H1 (cell line): ENCODE results near the gene H2BK1. TPM values are rescaled to one million over a fixed set of nuclear protein-coding genes. Genes with fewer than 3 reads are reported as not detected.

Source experiments
- CTCF ChIA-PET: fragments of 300-600 bp; sonication (Branson Sonifier 250); formaldehyde crosslinking; loops from one replicate; lab custom pipeline; 2021; ENCODE audit not compliant: partially characterized antibody; lab: Charles Lee
- POLR2A ChIA-PET: fragments of 300-600 bp; sonication (Branson Sonifier 250); formaldehyde crosslinking; loops from one replicate; lab custom pipeline; 2021; ENCODE audit warnings: inconsistent platforms; ENCODE audit not compliant: partially characterized antibody; lab: Charles Lee
- DNase-seq, 2 experiments: peaks; one replicate each; pipeline versions ENCODE4 v3.0.0 to v3.0.0-alpha.2; 2010 to 2022; ENCODE audit warnings: low spot score in 2 of 2, low read depth in 1 of 2, mixed read lengths in 1 of 2
- FAIRE-seq: peaks from 2 replicates; lab custom pipeline; 2011; peaks lifted over from hg19 to GRCh38; lab: Jason Lieb, UNC
- H2AFZ ChIP-seq: 2 replicates; pipeline ENCODE4 v1.8.1; 2012; ENCODE audit warnings: low read length, inconsistent platforms
- H2AK5ac ChIP-seq: 2 replicates; pipeline ENCODE4 v1.6.1; 2013; ENCODE audit warnings: low read depth, low read length
- H2BK120ac ChIP-seq: replicated peaks from 2 replicates; pipeline ENCODE3; 2013; ENCODE audit warnings: low read depth, low read length, inconsistent platforms
- H2BK12ac ChIP-seq: 2 replicates; pipeline ENCODE4 v1.6.1; 2013; ENCODE audit warnings: low read depth, low read length
- H2BK15ac ChIP-seq: 2 replicates; pipeline ENCODE4 v1.6.1; 2013; ENCODE audit warnings: low read length
- H2BK20ac ChIP-seq: 2 replicates; pipeline ENCODE4 v1.6.1; 2013; ENCODE audit warnings: low read length
- H2BK5ac ChIP-seq: 2 replicates; pipeline ENCODE4 v1.6.1; 2013; ENCODE audit warnings: low read depth, low read length
- H3K14ac ChIP-seq: 2 replicates; pipeline ENCODE4 v1.6.1; 2013; ENCODE audit warnings: inconsistent platforms; ENCODE audit not compliant: insufficient read length
- H3K18ac ChIP-seq: 2 replicates; pipeline ENCODE4 v1.6.1; 2013; ENCODE audit warnings: low read length; ENCODE audit errors: extremely low read depth
- H3K23ac ChIP-seq: 2 replicates; pipeline ENCODE4 v1.6.1; 2013; ENCODE audit warnings: inconsistent platforms; ENCODE audit not compliant: insufficient read length
- H3K23me2 ChIP-seq: 2 replicates; pipeline ENCODE4 v1.6.1; 2013; ENCODE audit warnings: low read depth, low read length
- H3K27ac ChIP-seq: 2 replicates; pipeline ENCODE4 v1.6.1; 2011; ENCODE audit warnings: low read depth, low read length, inconsistent platforms
- H3K27me3 ChIP-seq, 4 experiments: replicated peaks in 1 of 4; 1 replicate in 1 of 4; 2 replicates in 3 of 4; pipeline versions ENCODE4 v1.6.1 to v1.8.1; 2011 to 2013; ENCODE audit warnings: low read length in 3 of 4, mild to moderate bottlenecking in 3 of 4, inconsistent platforms in 2 of 4, mixed read lengths in 2 of 4, moderate library complexity in 1 of 4; ENCODE audit not compliant: control insufficient read depth in 3 of 4, insufficient read depth in 3 of 4; ENCODE audit errors: extremely low read depth in 1 of 4
- H3K36me3 ChIP-seq, 4 experiments: 2 replicates each; pipeline versions ENCODE4 v1.6.1 to v1.8.1; 2011 to 2013; ENCODE audit warnings: mild to moderate bottlenecking in 4 of 4, low read length in 3 of 4, moderate library complexity in 2 of 4, control low read depth in 1 of 4, inconsistent platforms in 1 of 4; ENCODE audit not compliant: insufficient read depth in 4 of 4, control insufficient read depth in 2 of 4
- H3K4ac ChIP-seq: replicated peaks from 2 replicates; pipeline ENCODE3; 2013; ENCODE audit warnings: low read length, low read depth, mixed read lengths, inconsistent platforms; ENCODE audit not compliant: insufficient read length
- H3K4me1 ChIP-seq, 4 experiments: replicated peaks in 1 of 4; 1 replicate in 1 of 4; 2 replicates in 3 of 4; pipeline versions ENCODE4 v1.6.1 to v1.8.1; 2011 to 2013; ENCODE audit warnings: low read length in 3 of 4, inconsistent platforms in 2 of 4, mixed read lengths in 1 of 4; ENCODE audit not compliant: insufficient read depth in 4 of 4, control insufficient read depth in 3 of 4
- H3K4me2 ChIP-seq, 2 experiments: 2 replicates each; pipeline versions ENCODE4 v1.6.1 to v1.8.1; 2011 to 2013; ENCODE audit warnings: low read depth in 2 of 2, low read length in 2 of 2, control low read depth in 1 of 2, inconsistent platforms in 1 of 2, mild to moderate bottlenecking in 1 of 2; ENCODE audit not compliant: insufficient read depth in 1 of 2
- H3K4me3 ChIP-seq, 4 experiments: fragments of 200-600, 300-600 bp in 1 of 4; sonication (generic), shearing (Covaris generic), sonication (Bioruptor Twin) in 1 of 4; 2 replicates each; pipeline versions ENCODE4 v1.5.1 to v1.8.1; 2011 to 2016; ENCODE audit warnings: low read length in 4 of 4, low read depth in 3 of 4, control low read depth in 2 of 4, inconsistent platforms in 2 of 4, mild to moderate bottlenecking in 2 of 4, mixed read lengths in 1 of 4, moderate library complexity in 1 of 4; ENCODE audit not compliant: insufficient read depth in 2 of 4; ENCODE audit errors: extremely low read depth in 1 of 4
- H3K56ac ChIP-seq: replicated peaks from 2 replicates; pipeline ENCODE3; 2013; ENCODE audit warnings: low read depth, mild to moderate bottlenecking, mixed read lengths, low read length, inconsistent platforms; ENCODE audit not compliant: insufficient read length
- H3K79me1 ChIP-seq: 2 replicates; pipeline ENCODE4 v1.6.1; 2013; ENCODE audit warnings: low read depth, low read length, control low read depth
- H3K79me2 ChIP-seq, 2 experiments: 2 replicates each; pipeline versions ENCODE4 v1.6.1 to v1.8.1; 2012 to 2013; ENCODE audit warnings: low read length in 2 of 2, mild to moderate bottlenecking in 2 of 2, inconsistent platforms in 1 of 2; ENCODE audit not compliant: insufficient read depth in 2 of 2, control insufficient read depth in 1 of 2
- H3K9ac ChIP-seq, 4 experiments: replicated peaks in 1 of 4; 1 replicate in 1 of 4; 2 replicates in 3 of 4; pipeline versions ENCODE4 v1.6.1 to v1.8.1; 2011 to 2013; ENCODE audit warnings: low read depth in 3 of 4, low read length in 3 of 4, control low read depth in 2 of 4, mild to moderate bottlenecking in 2 of 4, moderate library complexity in 2 of 4, inconsistent platforms in 1 of 4; ENCODE audit errors: extremely low read depth in 1 of 4
- H3K9me3 ChIP-seq, 2 experiments: 2 replicates each; pipeline versions ENCODE4 v1.6.1 to v1.8.1; 2012 to 2013; ENCODE audit warnings: mild to moderate bottlenecking in 2 of 2, moderate library complexity in 2 of 2, control low read depth in 1 of 2, inconsistent platforms in 1 of 2, low read depth in 1 of 2, low read length in 1 of 2, mixed read lengths in 1 of 2; ENCODE audit not compliant: insufficient read depth in 2 of 2
- H4K20me1 ChIP-seq, 2 experiments: replicated peaks in 1 of 2; 2 replicates each; pipeline versions ENCODE3 to v1.8.1; 2011 to 2013; ENCODE audit warnings: inconsistent platforms in 2 of 2, low read length in 2 of 2, mild to moderate bottlenecking in 1 of 2; ENCODE audit not compliant: insufficient read depth in 2 of 2, control insufficient read depth in 1 of 2
- H4K5ac ChIP-seq: 2 replicates; pipeline ENCODE4 v1.6.1; 2013; ENCODE audit warnings: low read length, low read depth, mixed read lengths, inconsistent platforms; ENCODE audit not compliant: insufficient read length
- H4K8ac ChIP-seq: 2 replicates; pipeline ENCODE4 v1.8.0; 2013; ENCODE audit warnings: mild to moderate bottlenecking, moderate library complexity, low read length, inconsistent platforms; ENCODE audit not compliant: insufficient read depth; ENCODE audit errors: extremely low read depth
- H4K91ac ChIP-seq: replicated peaks from 2 replicates; pipeline ENCODE3; 2013; ENCODE audit warnings: low read length, mixed read lengths, inconsistent platforms; ENCODE audit not compliant: insufficient read length
- BACH1 ChIP-seq: IDR thresholded peaks from 2 replicates; pipeline ENCODE4 v1.6.1; 2012; ENCODE audit warnings: low read length, improper control_type of control experiment
- CBX5 ChIP-seq: fragments of 300-800, 300-1000 bp; sonication (generic); IDR thresholded peaks from 2 replicates; pipeline ENCODE4 v1.7.1; 2016; ENCODE audit warnings: antibody characterized with exemption, low read length, low read depth
- CTBP2 ChIP-seq: IDR thresholded peaks from 2 replicates; pipeline ENCODE4 v1.7.0; 2011; ENCODE audit warnings: borderline replicate concordance, mild to moderate bottlenecking, moderate library complexity, mixed read lengths, low read length; ENCODE audit not compliant: insufficient read depth, insufficient read length
- SAP30 ChIP-seq: fragments of 300-600 bp; sonication (generic); IDR thresholded peaks from 2 replicates; pipeline ENCODE4 v1.7.1; 2012; ENCODE audit warnings: low read length, moderate library complexity, mild to moderate bottlenecking, inconsistent platforms; ENCODE audit not compliant: insufficient read depth, insufficient replicate concordance
- SP1 ChIP-seq: IDR thresholded peaks from 2 replicates; pipeline ENCODE4 v1.6.1; 2011; ENCODE audit warnings: low read depth, low read length
- SP2 ChIP-seq: IDR thresholded peaks from 2 replicates; pipeline ENCODE4 v1.6.1; 2012; ENCODE audit warnings: mild to moderate bottlenecking, low read length, inconsistent platforms
- WGBS, 2 experiments: shearing (Covaris generic) in 1 of 2; methylation state at CpG; one replicate each; pipeline versions ENCODE4 v1.1.6 to v1.1.7; 2013 to 2015; ENCODE audit warnings: low lambda C conversion rate in 2 of 2, mixed read lengths in 2 of 2, inconsistent platforms in 1 of 2, low coverage in 1 of 2, missing lambda C conversion rate in 1 of 2; ENCODE audit not compliant: insufficient replicate concordance in 2 of 2, insufficient coverage in 1 of 2, insufficient read length in 1 of 2; ENCODE audit errors: extremely low coverage in 1 of 2, missing lambda C conversion rate in 1 of 2; 5-methylcytosine and 5-hydroxymethylcytosine counted together
- polyA plus RNA-seq, 7 experiments: library from polyadenylated mRNA; depleted of rRNA in 3 of 7; stranded (reverse) in 5 of 7; unstranded in 2 of 7; fragments of >200 nt in 5 of 7; fragments of 200-250 nt in 2 of 7; gene quantifications; 1 replicate in 5 of 7; 2 replicates in 1 of 7; 4 replicates in 1 of 7; pipeline versions ENCODE4 v1.2.1 to v1.2.3, GENCODE V29; 2011 to 2013; ENCODE audit warnings: missing spikeins in 2 of 7, mixed read lengths in 2 of 7
- total RNA-seq: library from RNA; stranded (reverse); fragmentation: NEBNext Ultra II Directional; extraction: Animal tissue kit (Norgen Biotek cat#: 25700); gene quantifications from 2 replicates; pipeline ENCODE4 v1.2.1, GENCODE V29; 2021

The H2BK1 gene
- total and polyA plus RNA-seq, 2 of the 8 experiments (the other 6 are each of a cell fraction or from before 2014, with no cell fraction given) = not detected

- H2BK120ac ChIP-seq = no peak overlapping the region
- no peaks in the 10 kb centered on the region for H3K79me2 ChIP-seq
- no peak overlapping the region for H3K23ac ChIP-seq
- peak overlapping the region; percentile 65; the same call in 1 of the 2 replicates for H4K8ac ChIP-seq
- no peak overlapping the region for H2BK12ac ChIP-seq
- no peak overlapping the region for H3K4me2 ChIP-seq
- WGBS, 2 experiments = 91% methylated on average over 7 of the region's 7 CpGs; no CpG with 5 or more reads in 1 of the 2 experiments
- no peak overlapping the region for H4K5ac ChIP-seq
- peaks cover 3 to 14% (median 12%) of the 10 kb centered on the region in 4 experiments for H3K27me3 ChIP-seq
- H3K9me3 ChIP-seq = no peaks in the 10 kb centered on the region
- no peak for TF ChIP-seq CBX5
- no peak for TF ChIP-seq CTBP2
- no peak for TF ChIP-seq SAP30
- TF ChIP-seq BACH1 = peak; percentile 58; the same call in 1 of the 2 replicates
- TF ChIP-seq SP2 = no peak
- TF ChIP-seq SP1 = no peak
- FAIRE-seq (no peak), DNase-seq (no peak)
- ChIA-PET CTCF (interaction anchor here (1.0 to 4.0 kb wide), 4 partner anchors 14 to 70 kb away, joined by 3 to 49 read pairs (median 12); partner anchors contain the start of gene ABCF2), POLR2A (interaction anchor here (2.3 to 5.7 kb wide), 3 partner anchors 8 to 14 kb away, joined by 10 to 22 read pairs (median 16); partner anchors contain the start of genes ABCF2 and CHPF2)
- H4K91ac ChIP-seq = no peak overlapping the region
- H3K18ac ChIP-seq = no peak overlapping the region
- H3K4ac ChIP-seq = no peak overlapping the region
- H2BK20ac ChIP-seq = no peak overlapping the region
- H3K79me1 ChIP-seq = peaks cover 5% of the 10 kb centered on the region; the same call in 1 of the 2 replicates
- no peak overlapping the region for H2AFZ ChIP-seq
- H3K56ac ChIP-seq = no peak overlapping the region
- no peak overlapping the region for H3K14ac ChIP-seq
- H2AK5ac ChIP-seq = no peak overlapping the region
- no peak overlapping the region for H2BK15ac ChIP-seq
- H3K9ac ChIP-seq = no peak overlapping the region
- H3K4me3 ChIP-seq = no peak overlapping the region
- H3K27ac ChIP-seq = no peak overlapping the region
- H2BK5ac ChIP-seq = no peak overlapping the region
- peaks cover 5 to 14% (median 6%) of the 10 kb centered on the region in 4 experiments; a peak in 6 of 8 replicates for H3K36me3 ChIP-seq
- H3K4me1 ChIP-seq = peaks cover 0 to 23% (median 16%) of the 10 kb centered on the region in 4 experiments; a peak in 6 of 7 replicates
- peaks cover 8% of the 10 kb centered on the region; the same call in 1 of the 2 replicates for H3K23me2 ChIP-seq
- peaks cover 0 to 10% of the 10 kb centered on the region in 2 experiments for H4K20me1 ChIP-seq
Measured at GRCh38 chr7:151240942-151241754, 30.9 kb upstream of the H2BK1 start.
